Smooth muscle cell of the brain vasculature (primary cell): Measurements from ENCODE around the gene LCA5L.

Experiments
- DNase-seq: peaks from one replicate; pipeline ENCODE4 v3.0.0-alpha.2; 2012; ENCODE audit warnings: low read depth, low spot score

LCA5L gene

GRCh38 chr21:39445321-39446269 lies at the start of gene LCA5L:
TSS of gene LCA5L (minus strand) at chr21:39445778. CDS start at chr21:39428493, 17,285 bp downstream.
- DNase-seq = peak; percentile 56

- DNase-seq = no peak
Observed at GRCh38 chr21:39489380-39489924, 43.9 kb upstream of the LCA5L start.

- DNase-seq = no peak
Observed at GRCh38 chr21:39484711-39485276, 39.2 kb upstream of the LCA5L start.

- no peak for DNase-seq
Observed at GRCh38 chr21:39483917-39484316, 38.3 kb upstream of the LCA5L start.

GRCh38 chr21:39481886-39482285 lies 36.3 kb upstream of the LCA5L start:
- DNase-seq = no peak

GRCh38 chr21:39480271-39480670 lies 34.7 kb upstream of the LCA5L start:
- DNase-seq = no peak

- no peak for DNase-seq
Observed at GRCh38 chr21:39479814-39480182, 34.2 kb upstream of the LCA5L start.

- no peak for DNase-seq
Observed at GRCh38 chr21:39479164-39479813, 33.7 kb upstream of the LCA5L start.

- no peak for DNase-seq
Observed at GRCh38 chr21:39474611-39475010, 29.0 kb upstream of the LCA5L start.

GRCh38 chr21:39472786-39473185 lies 27.2 kb upstream of the LCA5L start:
- no peak for DNase-seq

GRCh38 chr21:39471598-39471997 lies 26.0 kb upstream of the LCA5L start:
- no peak for DNase-seq

- no peak for DNase-seq
Observed at GRCh38 chr21:39468559-39468958, 23.0 kb upstream of the LCA5L start.

GRCh38 chr21:39467746-39468145 lies 22.2 kb upstream of the LCA5L start:
- DNase-seq = no peak

- DNase-seq = no peak
Observed at GRCh38 chr21:39466584-39466983, 21.0 kb upstream of the LCA5L start.

- DNase-seq = no peak
Observed at GRCh38 chr21:39463308-39463707, 17.7 kb upstream of the LCA5L start.

GRCh38 chr21:39461419-39461818 lies 15.8 kb upstream of the LCA5L start:
- DNase-seq = no peak

- DNase-seq = no peak
Observed at GRCh38 chr21:39456665-39457064, 11.1 kb upstream of the LCA5L start.

- no peak for DNase-seq
Observed at GRCh38 chr21:39454949-39455668, 9.5 kb upstream of the LCA5L start.

- no peak for DNase-seq
Observed at GRCh38 chr21:39453571-39454179, 8.1 kb upstream of the LCA5L start.

GRCh38 chr21:39452970-39453342 lies 7.4 kb upstream of the LCA5L start:
- no peak for DNase-seq
